Measurements from ENCODE around the gene THOP1. TPM values are rescaled to one million over a fixed set of nuclear protein-coding genes. Genes with fewer than 3 reads are reported as not detected.

The THOP1 gene
- polyA plus RNA-seq, 2 of the 4 experiments (the other 2 are of a cell fraction) = 43.5 to 90.5 TPM

GRCh38 chr19:2768365-2769132, 16.8 kb upstream of the THOP1 start:
- H3K4me1 ChIP-seq = no peaks in the 10 kb centered on the region
- H3K9me3 ChIP-seq = no peaks in the 10 kb centered on the region
- no peak for DNase-seq (ENCODE audit: low read depth in 1 of 2, low spot score in 1 of 2)
- no peak overlapping the region for H3K4me3 ChIP-seq
- FAIRE-seq = no peak
- H3K4me2 ChIP-seq = no peak overlapping the region
- TF ChIP-seq HOXB5 (CRISPR knock-in tag; IDR thresholded peaks at IDR 0.05) = no peak
- no peak for TF ChIP-seq CEBPB (IDR thresholded peaks at IDR 0.05)
- TF ChIP-seq JUNB (IDR thresholded peaks at IDR 0.05) = no peak
- no peak for TF ChIP-seq EP300 (IDR thresholded peaks at IDR 0.05)
- no peak for TF ChIP-seq RCOR1 (IDR thresholded peaks at IDR 0.05; ENCODE audit: low read depth, low read length)
- TF ChIP-seq ZFP36 (IDR thresholded peaks at IDR 0.05; ENCODE audit: borderline replicate concordance, partially characterized antibody) = no peak
- no peak for TF ChIP-seq HDAC2 (IDR thresholded peaks at IDR 0.05)
- TF ChIP-seq TP53 (CRISPR knock-in tag; IDR thresholded peaks at IDR 0.05) = no peak
- TF ChIP-seq CTCF (IDR thresholded peaks at IDR 0.05) = no peak
- no peak for TF ChIP-seq BHLHE40 (IDR thresholded peaks at IDR 0.05; ENCODE audit: low read depth, low read length)
- TF ChIP-seq MYC (IDR thresholded peaks at IDR 0.05; ENCODE audit: borderline replicate concordance, low read length) = no peak
- TF ChIP-seq GATA3 (IDR thresholded peaks at IDR 0.05; ENCODE audit: borderline replicate concordance) = no peak
- no peak for TF ChIP-seq SREBF2 (IDR thresholded peaks at IDR 0.05)
- TF ChIP-seq RFX5 (IDR thresholded peaks at IDR 0.05) = no peak
- TF ChIP-seq MAFK (IDR thresholded peaks at IDR 0.05; ENCODE audit: partially characterized antibody) = no peak
- TF ChIP-seq FOSB (CRISPR knock-in tag; IDR thresholded peaks at IDR 0.05) = no peak
- TF ChIP-seq EHMT2 (IDR thresholded peaks at IDR 0.05; ENCODE audit: low read depth) = no peak
- no peak for TF ChIP-seq MAX (IDR thresholded peaks at IDR 0.05)
- no peak for TF ChIP-seq PBX3 (IDR thresholded peaks at IDR 0.05)
- no peak for ATAC-seq
- ChIA-PET POLR2A (no interaction called here), CTCF (interaction anchor here (0.6 to 1.5 kb wide), 2 partner anchors 19 to 121 kb away, joined by 4 to 6 read pairs; no protein-coding TSS in a partner anchor)
- WGBS (ENCODE audit: missing lambda C conversion rate) = 95% methylated on average over 9 of the region's 29 CpGs
- H3K27ac ChIP-seq = no peak overlapping the region

- POLR2A ChIA-PET = no interaction called here
- no peak overlapping the region for H3K4me2 ChIP-seq
- H3K4me3 ChIP-seq = no peak overlapping the region
- FAIRE-seq (no peak), ATAC-seq (no peak), DNase-seq (ENCODE audit: low read depth in 1 of 2, low spot score in 1 of 2) (no peak)
- no peaks in the 10 kb centered on the region for H3K9me3 ChIP-seq
- TF ChIP-seq FOSL2 (IDR thresholded peaks at IDR 0.05) (no peak), FOSL2 (CRISPR knock-in tag; IDR thresholded peaks at IDR 0.05) (no peak), REST (IDR thresholded peaks at IDR 0.05) (no peak), JUN (IDR thresholded peaks at IDR 0.05) (no peak)
- 97% methylated on average over 6 of the region's 8 CpGs for WGBS (ENCODE audit: missing lambda C conversion rate)
- CTCF ChIA-PET = interaction anchor here (0.6 to 1.5 kb wide), 2 partner anchors 20 to 924 kb away, joined by 3 to 6 read pairs; no protein-coding TSS in a partner anchor
- no peak overlapping the region for H3K27ac ChIP-seq
- H3K4me1 ChIP-seq = no peaks in the 10 kb centered on the region
Measured at GRCh38 chr19:2769218-2769617, 16.1 kb upstream of the THOP1 start.

Data from A549 (cell line).